ENCODE measurements around the gene FCN3. TPM values are rescaled to one million over a fixed set of nuclear protein-coding genes. Genes with fewer than 3 reads are reported as not detected.

The FCN3 gene
- total RNA-seq, 1 experiment from 2014 or later = not detected

GRCh38 chr1:27383039-27383605 lies 8.5 kb upstream of the FCN3 start, which contains the start of gene CD164L2:
Gene CD164L2 (minus strand): TSS chr1:27383333. CDS start chr1:27383239, 94 bp downstream.
- peak; percentile 69 for DNase-seq (ENCODE audit: unreplicated experiment)
- intact Hi-C loops (cut with micrococcal nuclease) = no loop called here

GRCh38 chr1:27381969-27382762 lies 7.5 kb upstream of the FCN3 start:
- no peak overlapping the region for H3K27ac Mint-ChIP-seq (ENCODE audit: low read depth, unreplicated experiment)
- CTCF ChIA-PET = interaction anchor here (0.6 to 12.0 kb wide), 12 partner anchors 9 to 285 kb away, joined by 3 to 225 read pairs (median 4); partner anchors contain the start of genes MAP3K6 and SYTL1
- POLR2A ChIA-PET = interaction anchor here (0.5 to 4.3 kb wide), 5 partner anchors 16 to 69 kb away, joined by 3 to 29 read pairs (median 4); partner anchors contain the start of gene MAP3K6
- no TSS peak for BruUV-seq (replicated peaks)
- intact Hi-C loops (cut with micrococcal nuclease) = no loop called here
- H3K4me1 Mint-ChIP-seq (ENCODE audit: insufficient read depth, unreplicated experiment) = peaks cover 12% of the 10 kb centered on the region
- H3K27me3 Mint-ChIP-seq (ENCODE audit: insufficient read depth, unreplicated experiment) = no peaks in the 10 kb centered on the region
- no peak overlapping the region for H3K4me3 Mint-ChIP-seq (ENCODE audit: unreplicated experiment)
- TF ChIP-seq, protein P1, sequence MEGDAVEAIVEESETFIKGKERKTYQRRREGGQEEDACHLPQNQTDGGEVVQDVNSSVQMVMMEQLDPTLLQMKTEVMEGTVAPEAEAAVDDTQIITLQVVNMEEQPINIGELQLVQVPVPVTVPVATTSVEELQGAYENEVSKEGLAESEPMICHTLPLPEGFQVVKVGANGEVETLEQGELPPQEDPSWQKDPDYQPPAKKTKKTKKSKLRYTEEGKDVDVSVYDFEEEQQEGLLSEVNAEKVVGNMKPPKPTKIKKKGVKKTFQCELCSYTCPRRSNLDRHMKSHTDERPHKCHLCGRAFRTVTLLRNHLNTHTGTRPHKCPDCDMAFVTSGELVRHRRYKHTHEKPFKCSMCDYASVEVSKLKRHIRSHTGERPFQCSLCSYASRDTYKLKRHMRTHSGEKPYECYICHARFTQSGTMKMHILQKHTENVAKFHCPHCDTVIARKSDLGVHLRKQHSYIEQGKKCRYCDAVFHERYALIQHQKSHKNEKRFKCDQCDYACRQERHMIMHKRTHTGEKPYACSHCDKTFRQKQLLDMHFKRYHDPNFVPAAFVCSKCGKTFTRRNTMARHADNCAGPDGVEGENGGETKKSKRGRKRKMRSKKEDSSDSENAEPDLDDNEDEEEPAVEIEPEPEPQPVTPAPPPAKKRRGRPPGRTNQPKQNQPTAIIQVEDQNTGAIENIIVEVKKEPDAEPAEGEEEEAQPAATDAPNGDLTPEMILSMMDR (IDR thresholded peaks at IDR 0.05; ENCODE audit: unreplicated experiment) = no peak
- no peak for DNase-seq (ENCODE audit: unreplicated experiment)
- H3K9me3 Mint-ChIP-seq (ENCODE audit: unreplicated experiment) = no peaks in the 10 kb centered on the region
- no peaks in the 10 kb centered on the region for H3K36me3 Mint-ChIP-seq (ENCODE audit: insufficient read depth, unreplicated experiment)

More at GRCh38 chr1:27383039-27383605, 8.5 kb upstream of the FCN3 start, which contains the start of gene CD164L2:
- Mint-ChIP-seq H3K27ac (ENCODE audit: low read depth, unreplicated experiment) (no peak within 1 kb of the TSS), H3K27me3 (ENCODE audit: insufficient read depth, unreplicated experiment) (no peaks in the 10 kb centered on the region), H3K4me3 (ENCODE audit: unreplicated experiment) (peak within 1 kb of the TSS; percentile 28), H3K4me1 (ENCODE audit: insufficient read depth, unreplicated experiment) (peaks cover 12% of the 10 kb centered on the region), H3K9me3 (ENCODE audit: unreplicated experiment) (no peaks in the 10 kb centered on the region), H3K36me3 (ENCODE audit: insufficient read depth, unreplicated experiment) (no peaks in the 10 kb centered on the region)
- CTCF ChIA-PET = interaction anchor here (1.1 to 12.0 kb wide), 7 partner anchors 12 to 286 kb away, joined by 4 to 225 read pairs (median 8); partner anchors contain the start of gene MAP3K6
- BruUV-seq (replicated peaks) = no TSS peak
- TF ChIP-seq, protein P1 (IDR thresholded peaks at IDR 0.05; ENCODE audit: unreplicated experiment) = no peak
- POLR2A ChIA-PET = interaction anchor here (0.5 to 4.3 kb wide), 4 partner anchors 17 to 39 kb away, joined by 3 to 29 read pairs (median 4); partner anchors contain the start of gene MAP3K6

- intact Hi-C loops (cut with micrococcal nuclease) = no loop called here
- H3K27ac Mint-ChIP-seq (ENCODE audit: low read depth, unreplicated experiment) = no peak overlapping the region
- H3K4me3 Mint-ChIP-seq (ENCODE audit: unreplicated experiment) = no peak overlapping the region
- no peaks in the 10 kb centered on the region for H3K27me3 Mint-ChIP-seq (ENCODE audit: insufficient read depth, unreplicated experiment)
- no peaks in the 10 kb centered on the region for H3K9me3 Mint-ChIP-seq (ENCODE audit: unreplicated experiment)
- no peaks in the 10 kb centered on the region for H3K36me3 Mint-ChIP-seq (ENCODE audit: insufficient read depth, unreplicated experiment)
- TF ChIP-seq, protein P1 (IDR thresholded peaks at IDR 0.05; ENCODE audit: unreplicated experiment) = no peak
- no TSS peak for BruUV-seq (replicated peaks)
- ChIA-PET CTCF (interaction anchor here (0.6 to 12.0 kb wide), 8 partner anchors 11 to 279 kb away, joined by 3 to 225 read pairs (median 5); partner anchors contain the start of genes MAP3K6 and SYTL1), POLR2A (interaction anchor here (0.6 to 4.3 kb wide), 4 partner anchors 11 to 67 kb away, joined by 3 to 29 read pairs (median 4); partner anchors contain the start of gene MAP3K6)
- DNase-seq (ENCODE audit: unreplicated experiment) = no peak
- peaks cover 12% of the 10 kb centered on the region for H3K4me1 Mint-ChIP-seq (ENCODE audit: insufficient read depth, unreplicated experiment)
These were observed 6.4 kb upstream of the FCN3 start for GRCh38 chr1:27380766-27381733.
